Fibroblast of the aortic adventitia (primary cell): ENCODE measurements around the gene FCRL5. TPM values are rescaled to one million over a fixed set of nuclear protein-coding genes. Genes with fewer than 3 reads are reported as not detected.

Experiments used
- DNase-seq: peaks from one replicate; pipeline ENCODE4 v3.0.0-alpha.2; 2010; ENCODE audit warnings: low read depth
- H3K4me3 ChIP-seq: 2 replicates; pipeline ENCODE4 v1.5.1; 2011; ENCODE audit warnings: low read depth, mild to moderate bottlenecking, control low read depth, low read length, moderate library complexity
- CTCF ChIP-seq: IDR thresholded peaks from 2 replicates; pipeline ENCODE4 v1.5.1; 2011; ENCODE audit warnings: mild to moderate bottlenecking, low read length, control low read depth, inconsistent platforms; ENCODE audit not compliant: insufficient read depth
- total RNA-seq: library from RNA; depleted of rRNA; stranded (reverse); fragments of >200 nt; gene quantifications from 2 replicates; pipeline ENCODE4 v1.2.3, GENCODE V29; 2012; ENCODE audit warnings: low replicate concordance

FCRL5 gene
- total RNA-seq, 1 donor, result not detected

DNA sequence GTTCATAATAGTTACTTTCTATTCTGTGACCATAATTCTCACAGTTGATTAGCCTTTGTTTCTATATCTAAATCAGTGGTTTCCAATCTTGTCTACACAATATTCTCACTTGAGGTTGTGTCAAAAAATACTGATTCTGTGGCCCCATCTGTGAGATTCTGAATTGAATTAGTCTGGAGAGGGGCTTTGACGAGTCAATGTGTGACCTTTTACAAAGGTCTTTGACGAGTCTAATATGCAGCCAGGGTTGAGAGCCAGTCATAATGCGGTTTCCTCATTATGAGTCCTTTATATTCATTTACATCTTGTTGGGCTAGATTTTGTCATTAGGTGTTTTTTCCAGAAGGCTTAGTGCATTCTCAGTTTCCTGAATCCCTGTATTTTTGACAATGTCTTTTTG, 19.7 kb downstream of the FCRL5 start:
- DNase-seq, result no peak
- no peak overlapping the region for H3K4me3 ChIP-seq
- TF ChIP-seq CTCF, result no peak

DNA sequence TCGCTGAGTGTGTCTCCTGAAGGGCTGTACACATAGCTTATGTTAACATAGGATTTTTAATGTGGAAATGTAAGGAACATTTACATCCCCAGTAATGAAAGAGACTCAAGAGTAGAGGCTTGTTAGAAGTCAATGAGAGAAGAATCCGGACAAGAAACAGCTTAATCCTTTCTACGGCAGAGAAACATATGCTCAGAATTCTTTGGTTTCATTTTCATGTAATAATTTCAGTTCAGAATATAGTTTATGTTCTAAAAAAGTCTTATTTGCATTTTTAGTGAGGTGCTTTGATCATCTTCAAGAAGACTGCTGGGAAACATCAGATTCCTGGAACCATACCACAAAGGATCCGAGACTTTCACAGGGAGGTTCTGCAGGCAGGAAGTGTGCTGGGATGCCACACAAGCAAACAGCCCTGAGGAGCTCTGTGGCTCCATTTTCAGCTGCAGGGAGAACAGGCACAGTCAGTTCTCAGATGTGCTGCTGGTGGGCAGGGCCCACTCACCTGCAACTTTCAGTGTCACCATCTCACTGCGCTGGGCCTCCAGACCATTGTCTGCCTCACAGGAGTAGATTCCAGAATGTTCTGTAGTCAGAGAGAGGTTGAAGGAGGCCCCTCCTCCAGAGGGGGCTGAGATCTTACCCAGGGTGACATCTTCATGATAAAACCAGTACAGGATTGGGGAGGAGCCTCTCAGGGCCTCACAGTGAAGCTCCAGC, 28.4 kb downstream of the FCRL5 start:
- DNase-seq, result no peak
- no peak for TF ChIP-seq CTCF
- no peak overlapping the region for H3K4me3 ChIP-seq

GRCh38 chr1:157521056-157521455, 31.3 kb downstream of the FCRL5 start:
- DNase-seq, result no peak
- no peak for TF ChIP-seq CTCF
- H3K4me3 ChIP-seq, result no peak overlapping the region

DNA sequence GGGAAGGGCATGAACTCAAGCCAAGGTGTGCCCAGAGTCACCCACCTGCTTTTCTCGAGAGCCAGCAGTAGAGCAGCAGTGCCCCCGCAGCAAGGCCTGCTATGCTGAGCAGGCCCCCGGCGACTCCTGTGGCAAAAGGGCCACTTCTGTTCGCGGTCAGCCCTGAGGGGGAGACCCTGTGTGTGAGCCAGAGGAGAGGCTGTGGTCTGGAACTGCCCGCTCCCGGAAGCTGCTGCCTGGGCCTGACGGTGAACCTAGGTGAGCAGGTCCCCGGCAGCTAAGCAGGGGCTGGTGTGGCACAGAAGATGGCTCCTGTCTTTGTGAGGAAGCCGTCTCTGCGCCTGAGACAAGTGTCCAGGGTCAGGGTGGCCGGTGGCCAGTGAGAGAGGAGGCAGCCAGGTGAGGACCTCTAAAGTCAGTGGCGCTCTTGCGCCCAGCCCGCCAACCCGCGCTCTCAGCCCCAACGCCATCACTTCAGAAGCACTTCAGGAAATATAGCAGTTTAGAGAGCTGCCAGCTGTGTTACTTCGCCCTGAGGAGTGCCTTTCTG, 31.9 kb downstream of the FCRL5 start:
- no peak for TF ChIP-seq CTCF
- H3K4me3 ChIP-seq, result no peak overlapping the region
- DNase-seq, result no peak

- H3K4me3 ChIP-seq, result no peak overlapping the region
- no peak for TF ChIP-seq CTCF
- DNase-seq, result no peak
Observed at GRCh38 chr1:157519451-157519850, 32.9 kb downstream of the FCRL5 start.

GRCh38 chr1:157517016-157517415, 35.3 kb downstream of the FCRL5 start:
- no peak for DNase-seq
- no peak for TF ChIP-seq CTCF
- H3K4me3 ChIP-seq, result no peak overlapping the region
